Activated T-helper 1 cell treated with anti-CD3 and anti-CD28 coated beads, Interleukin-2, amount 50 U/mL, for 16 hours (primary cell): ENCODE results near the gene SCN8A.
"Not testable (repeated sequence)": the region's sequence is repeated elsewhere in the genome, so short reads cannot be mapped to it uniquely, and the experiment has no call there.

Source experiments
- DNase-seq, 2 donors: peaks; one replicate each; pipeline ENCODE4 v3.0.0-alpha.2; 2020; ENCODE audit warnings: low read depth in 1 of 2, low spot score in 1 of 2

Gene SCN8A

DNA sequence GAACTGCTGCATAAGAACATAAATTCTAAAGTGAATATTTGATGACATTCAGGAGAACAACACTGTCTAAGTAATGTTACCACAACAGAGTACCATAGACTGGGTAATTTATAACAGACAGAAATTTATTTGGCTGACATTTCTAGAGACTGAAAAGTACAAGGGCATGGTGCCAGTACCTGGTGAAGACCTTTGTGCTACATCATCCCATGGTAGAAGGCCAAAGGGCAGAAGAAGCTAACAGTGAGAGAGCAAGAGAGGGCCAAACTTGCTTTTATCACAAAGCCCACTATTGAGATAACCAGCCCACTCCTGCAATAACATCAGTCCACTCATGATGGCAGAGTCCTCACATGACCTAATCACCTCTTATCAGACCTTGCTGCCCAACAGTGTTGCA lies 168.7 kb downstream of the SCN8A start:
- DNase-seq, result no peak

DNA sequence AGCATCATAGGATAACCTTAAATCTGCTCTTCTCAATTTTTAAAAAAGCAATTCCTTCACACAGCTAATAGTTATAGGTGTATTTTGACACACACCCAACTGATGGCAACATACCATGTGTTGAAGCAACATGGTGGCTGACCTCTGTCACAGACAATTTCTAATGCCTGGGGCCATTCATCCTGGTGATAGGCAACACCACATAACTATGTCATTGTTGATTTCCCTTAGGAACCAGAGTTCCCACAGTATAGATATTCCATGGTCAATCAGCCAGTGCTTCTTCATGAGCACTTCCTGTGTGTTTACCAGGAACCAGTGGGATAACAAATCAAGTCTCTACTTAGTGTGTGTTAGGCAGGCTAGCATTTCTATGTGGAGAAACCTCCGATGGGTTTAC lies 169.2 kb downstream of the SCN8A start:
- no peak for DNase-seq

DNA sequence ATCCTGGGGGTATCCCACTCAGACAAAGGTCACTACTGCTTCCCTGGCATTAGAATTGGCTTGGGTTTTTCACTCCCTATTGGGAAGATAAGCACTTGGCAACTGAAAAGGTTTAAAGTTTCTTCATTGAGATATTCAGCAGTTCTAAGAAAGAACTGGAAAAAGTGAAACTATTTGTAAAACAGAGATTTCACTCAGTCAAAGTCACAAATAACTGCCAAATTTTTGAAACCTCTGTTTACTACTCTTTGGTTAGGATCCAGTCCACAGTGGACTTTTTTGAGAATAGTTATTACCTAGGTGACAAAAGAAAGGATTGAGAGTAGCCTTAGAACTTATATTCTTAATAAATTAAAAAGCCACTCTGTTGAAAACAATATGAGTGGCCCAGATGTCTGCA lies 172.7 kb downstream of the SCN8A start:
- no peak for DNase-seq

DNA sequence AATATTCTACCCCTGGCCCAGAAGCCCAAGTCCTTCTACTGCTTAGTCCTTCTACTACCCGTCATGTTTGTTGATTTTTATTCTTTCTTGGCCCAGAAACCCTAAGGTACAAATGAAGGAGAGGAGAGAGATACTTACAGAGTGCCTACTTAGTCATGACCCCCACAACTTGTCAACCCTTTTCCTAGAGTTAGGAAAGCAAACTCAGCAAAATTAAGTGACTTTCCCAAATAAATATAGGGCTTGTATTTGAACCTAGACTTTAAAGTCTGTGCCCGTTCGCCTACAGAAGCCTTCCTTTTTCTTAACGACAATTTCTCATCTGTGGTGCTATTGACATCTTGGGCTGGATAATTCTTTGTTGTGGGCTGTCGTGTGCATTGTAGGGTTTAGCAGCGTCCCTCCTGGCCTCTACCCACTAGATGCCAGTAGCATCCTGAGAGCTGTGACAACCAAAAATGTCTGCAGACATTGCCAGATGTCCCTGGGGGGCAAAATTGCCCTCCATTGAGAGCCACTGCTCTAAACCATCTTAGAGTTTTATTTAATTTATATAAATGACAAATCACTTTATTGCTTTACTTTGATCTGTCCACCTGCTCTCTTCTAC lies 175.1 kb downstream of the SCN8A start:
- no peak for DNase-seq

DNA sequence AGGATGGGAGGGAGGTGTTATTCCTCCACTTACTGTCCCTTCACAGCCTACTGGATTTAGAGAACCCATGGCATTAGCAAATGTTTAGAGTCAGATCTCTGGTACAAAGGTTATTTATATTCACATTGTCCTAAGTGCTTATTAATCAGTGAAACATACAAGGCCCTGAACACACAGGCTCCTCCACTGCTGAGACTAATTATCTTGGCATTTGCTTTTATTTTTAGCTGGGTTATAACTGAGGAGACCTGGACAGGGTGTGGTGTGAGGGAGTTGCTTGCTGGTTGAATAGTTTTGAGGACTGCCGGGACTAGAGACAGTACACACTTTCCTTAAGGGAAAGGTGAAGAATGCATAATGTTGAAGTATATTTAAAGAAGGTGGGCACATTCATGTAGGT lies 180.0 kb downstream of the SCN8A start:
- DNase-seq, result no peak

DNA sequence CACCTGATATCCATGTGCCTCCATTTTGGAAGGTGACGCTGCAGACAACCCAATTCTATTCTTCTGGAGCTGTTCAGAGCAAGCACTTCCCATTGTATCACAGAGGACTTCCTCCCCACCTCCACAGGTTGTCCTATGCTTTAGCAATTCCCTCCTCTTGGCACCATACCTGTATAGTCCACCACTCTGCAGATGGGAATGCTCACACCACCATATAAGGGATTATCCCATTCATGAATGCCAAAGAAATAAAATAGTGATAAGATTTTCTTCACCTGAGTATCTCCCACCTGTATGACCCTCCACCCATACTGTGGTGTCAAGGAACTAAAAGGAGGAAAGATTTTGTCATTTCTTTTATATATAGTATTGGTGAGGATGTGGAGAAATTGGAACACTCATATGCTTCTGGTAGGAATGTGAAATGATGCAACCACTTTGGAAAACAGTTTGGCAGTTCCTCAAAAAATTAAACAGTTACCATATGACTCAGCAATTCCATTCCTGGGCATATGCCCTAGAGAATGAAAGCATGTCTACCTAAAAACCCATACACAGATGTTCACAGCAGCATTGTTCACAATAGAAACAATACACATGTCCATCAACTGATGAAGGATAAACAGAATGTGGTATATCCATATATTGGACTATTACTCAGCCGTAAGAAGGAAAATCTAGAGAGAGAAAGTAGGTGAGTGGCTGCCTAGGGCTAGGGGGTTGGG lies 182.3 kb downstream of the SCN8A start:
- no peak for DNase-seq

DNA sequence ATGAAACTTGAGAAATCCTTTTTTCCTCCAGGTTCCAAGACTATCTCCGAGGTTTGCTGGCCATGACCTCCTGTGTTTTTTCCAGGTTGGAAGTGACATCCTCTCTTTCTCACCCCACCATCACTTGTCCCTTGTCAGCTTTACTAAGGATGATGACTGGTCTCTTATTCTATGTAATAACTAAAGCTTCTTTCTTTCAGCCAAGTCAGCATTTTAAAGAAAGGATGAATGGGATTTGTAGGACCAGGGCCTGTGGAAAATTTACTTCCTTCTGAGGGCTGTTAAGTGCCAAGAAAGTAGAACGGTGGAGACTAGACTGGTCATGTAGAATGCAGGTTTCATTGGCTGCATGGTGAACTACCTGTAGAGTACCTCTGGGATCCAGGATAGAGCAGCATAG lies 183.9 kb downstream of the SCN8A start:
- no peak for DNase-seq

DNA sequence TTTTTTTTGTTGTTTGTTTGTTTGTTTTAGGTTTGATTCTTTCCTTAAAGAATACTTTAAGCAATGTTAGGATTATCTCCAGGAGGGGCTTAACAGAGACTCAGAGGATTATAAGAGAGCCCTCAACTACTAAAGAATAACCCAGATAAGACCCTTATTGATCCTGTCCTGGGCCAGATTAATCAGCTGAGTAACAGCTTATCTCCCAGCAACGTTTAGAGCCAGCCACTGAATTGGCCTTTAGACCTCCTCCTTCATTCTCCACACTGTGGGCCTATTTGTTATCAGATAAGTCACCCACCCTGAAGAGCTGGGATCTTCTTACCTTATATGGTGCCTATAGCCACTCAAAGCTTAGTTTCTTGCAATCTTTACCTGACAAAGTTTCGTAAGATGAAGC lies 186.4 kb downstream of the SCN8A start:
- DNase-seq, result no peak

DNA sequence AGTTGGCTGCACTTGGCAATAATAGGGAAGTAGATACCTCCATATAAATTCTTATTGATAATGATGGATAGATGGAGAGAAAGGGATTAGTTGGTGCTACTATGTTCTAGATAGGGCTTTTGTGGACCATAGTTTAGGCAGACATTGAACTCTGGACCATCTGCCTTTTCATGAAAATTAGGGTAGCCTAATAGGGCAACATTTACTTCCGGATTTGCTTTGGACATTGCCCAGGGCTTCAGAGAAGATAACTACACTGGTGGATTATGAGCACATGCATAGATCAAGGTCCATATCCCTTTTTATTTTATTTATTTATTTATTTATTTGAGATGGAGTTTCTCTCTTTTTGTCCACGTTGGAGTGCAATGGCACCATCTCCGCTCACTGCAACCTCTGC lies 186.9 kb downstream of the SCN8A start:
- no peak for DNase-seq

DNA sequence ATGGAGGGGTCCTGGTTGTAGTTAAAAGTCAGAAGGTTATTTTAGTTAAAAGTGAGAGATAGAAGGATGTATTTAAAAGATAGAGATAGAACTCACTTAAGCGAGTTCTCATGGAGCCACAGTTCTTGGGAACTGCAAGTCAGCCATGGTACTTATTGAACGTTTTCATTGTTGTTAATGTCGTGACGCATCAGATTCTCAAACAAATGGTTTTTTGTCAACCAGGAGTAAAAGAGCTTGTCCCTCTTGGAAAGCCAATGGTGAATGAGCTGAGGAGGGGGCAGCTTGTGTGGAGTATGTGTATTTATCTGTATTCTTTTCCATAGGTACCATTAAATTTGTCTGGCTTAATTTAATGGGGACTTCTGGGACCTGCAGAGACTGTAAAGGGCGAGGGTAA lies 188.8 kb downstream of the SCN8A start:
- no peak for DNase-seq

DNA sequence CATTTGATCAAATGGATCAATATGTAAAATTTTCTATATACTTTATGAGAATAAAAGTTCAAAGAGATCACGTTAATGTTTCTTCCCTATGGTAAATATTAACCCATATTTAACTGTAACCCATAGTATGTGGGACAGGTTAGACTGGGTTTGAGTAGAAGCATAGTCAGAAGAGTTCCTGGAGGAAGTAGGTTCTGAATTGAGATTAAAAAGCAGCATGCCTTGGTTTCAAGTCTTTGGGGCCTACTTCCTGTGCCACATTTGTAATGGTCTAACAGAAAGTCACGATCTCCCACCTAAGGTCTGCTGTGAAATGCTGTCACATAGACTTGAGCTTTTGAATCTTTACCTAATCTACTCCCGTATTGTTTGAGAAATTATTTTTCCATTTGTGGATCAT lies 193.7 kb downstream of the SCN8A start:
- DNase-seq, result no peak

DNA sequence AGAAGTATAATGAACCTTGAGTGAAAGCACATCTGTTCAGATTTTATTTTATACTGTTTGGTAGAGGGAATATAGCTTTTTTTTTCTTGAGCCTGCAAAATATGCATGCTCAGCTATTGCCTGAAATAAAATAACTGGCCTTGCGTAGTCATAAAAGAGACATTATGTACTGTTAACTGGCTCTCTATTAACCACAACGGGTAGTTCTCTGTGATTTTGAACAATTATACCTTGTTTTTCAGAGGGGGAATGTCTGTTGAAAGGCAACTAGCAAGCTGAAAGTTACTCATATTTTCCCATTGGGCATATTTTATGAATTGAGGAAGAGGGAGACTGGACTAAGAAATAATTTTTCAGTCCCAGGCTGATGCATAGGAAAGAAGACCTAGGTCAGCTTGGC lies 194.9 kb downstream of the SCN8A start:
- DNase-seq, result no peak

DNA sequence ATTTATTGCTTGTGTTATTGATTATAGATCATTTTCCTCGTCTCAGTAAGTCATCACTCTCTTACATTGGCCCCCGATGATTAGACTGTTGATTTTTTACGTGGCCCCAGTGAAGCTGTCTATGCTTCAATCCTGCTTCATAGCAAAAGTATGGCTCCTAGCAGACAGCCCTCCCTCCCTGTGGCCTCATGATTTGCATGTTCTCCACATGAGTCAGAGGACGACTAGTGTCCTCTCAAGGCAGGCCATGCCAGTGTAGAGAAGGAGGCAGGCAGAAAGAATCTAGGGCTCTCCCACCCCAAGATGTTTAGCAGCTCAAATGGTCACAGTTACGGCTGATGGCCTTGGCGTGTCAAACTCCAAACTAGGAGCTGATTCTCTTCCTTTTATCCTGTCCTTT lies 197.8 kb downstream of the SCN8A start:
- DNase-seq, result no peak

DNA sequence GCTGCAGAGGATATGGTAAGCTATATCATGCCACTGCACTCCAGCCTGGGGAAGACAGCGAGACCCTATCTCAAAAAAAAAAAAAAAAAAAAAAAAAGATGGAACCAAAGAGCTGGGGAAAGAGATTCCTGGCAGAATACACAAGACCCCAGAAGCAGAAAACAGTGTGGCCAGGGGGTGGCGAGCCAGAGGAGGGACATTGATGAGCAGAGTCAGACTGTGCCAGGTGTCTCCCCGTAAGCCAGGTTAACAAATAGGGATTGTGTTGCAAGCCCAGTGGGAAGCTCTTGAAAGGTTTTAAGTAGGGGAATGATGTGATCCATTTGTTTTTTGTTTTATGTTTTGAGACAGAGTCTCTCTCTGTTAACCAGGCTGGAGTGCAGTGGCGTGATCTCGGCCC lies 201.4 kb downstream of the SCN8A start:
- DNase-seq, result no peak

DNA sequence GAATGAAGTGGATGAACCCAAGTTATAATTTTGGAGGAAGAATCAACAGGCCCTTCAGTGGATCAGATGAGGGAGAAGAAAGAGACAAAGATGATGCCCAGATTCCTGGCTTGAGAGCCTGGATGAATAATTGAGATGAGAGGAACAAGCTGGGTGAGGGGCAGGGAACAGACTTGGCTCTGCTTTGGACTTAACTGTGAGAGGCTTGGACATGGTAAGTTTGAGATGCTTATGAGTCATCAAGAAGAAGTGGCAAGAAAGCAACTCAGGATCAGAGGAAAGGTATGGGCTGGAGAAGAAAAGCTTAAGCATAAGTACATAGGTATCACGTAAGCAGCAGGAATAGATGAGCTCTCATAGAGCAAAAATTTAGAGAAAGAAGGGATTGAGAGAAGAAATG lies 202.2 kb downstream of the SCN8A start:
- no peak for DNase-seq

DNA sequence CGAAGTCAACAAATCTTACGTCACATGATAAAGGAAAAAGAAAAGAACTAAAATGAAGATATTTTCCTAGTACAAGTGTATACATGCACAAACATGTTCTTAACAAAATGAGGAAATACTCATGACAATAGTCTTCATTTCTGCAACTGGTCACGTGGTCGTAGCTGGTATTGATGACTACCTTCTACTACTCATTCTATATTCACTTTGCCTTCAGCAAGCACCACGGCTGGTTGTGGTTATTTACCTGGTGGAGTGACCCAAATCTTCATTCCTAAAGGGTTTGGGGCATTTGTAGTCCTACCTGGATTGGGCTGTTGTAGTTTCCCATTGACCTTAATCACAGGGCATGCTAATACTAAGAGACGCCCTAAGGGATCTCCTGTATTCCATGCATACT lies 206.3 kb downstream of the SCN8A start:
- DNase-seq, result no peak

DNA sequence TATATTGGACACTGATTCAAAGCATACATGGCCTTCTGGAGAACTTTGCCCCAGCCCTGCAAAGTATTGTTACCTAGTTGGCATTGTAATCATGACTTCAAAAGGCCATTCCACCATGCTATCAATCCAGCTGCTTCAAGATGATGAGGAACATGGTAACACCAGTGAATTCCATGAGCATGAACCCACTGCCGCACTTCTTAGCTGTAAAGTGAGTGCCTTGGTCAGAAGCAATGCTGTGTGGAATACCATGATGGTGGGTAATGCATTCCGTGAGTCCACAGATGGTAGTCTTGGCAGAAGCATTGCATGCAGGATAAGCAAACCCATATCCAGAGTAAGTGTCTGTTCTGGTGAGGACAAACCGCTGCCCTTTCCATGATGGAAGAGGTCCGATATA lies 207.0 kb downstream of the SCN8A start:
- not testable (repeated sequence) for DNase-seq

DNA sequence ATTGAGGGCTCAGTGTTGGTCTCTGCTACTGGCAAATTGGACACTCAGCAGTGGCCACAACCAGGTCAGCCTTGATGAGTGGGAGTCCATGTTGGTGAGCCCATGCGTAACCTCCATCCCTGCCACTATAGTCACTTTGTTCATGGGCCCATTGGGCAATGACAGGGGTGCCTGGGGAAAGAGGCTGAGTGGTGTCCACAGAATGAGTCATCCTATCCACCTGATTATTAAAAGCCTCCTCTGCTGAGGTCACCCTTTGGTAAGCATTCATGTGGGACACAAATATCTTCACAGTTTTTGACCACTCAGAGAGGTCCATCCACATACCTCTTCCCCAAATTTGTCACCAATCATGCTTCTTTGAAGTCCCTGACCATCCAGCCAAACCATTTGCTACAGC lies 207.5 kb downstream of the SCN8A start:
- no peak for DNase-seq

DNA sequence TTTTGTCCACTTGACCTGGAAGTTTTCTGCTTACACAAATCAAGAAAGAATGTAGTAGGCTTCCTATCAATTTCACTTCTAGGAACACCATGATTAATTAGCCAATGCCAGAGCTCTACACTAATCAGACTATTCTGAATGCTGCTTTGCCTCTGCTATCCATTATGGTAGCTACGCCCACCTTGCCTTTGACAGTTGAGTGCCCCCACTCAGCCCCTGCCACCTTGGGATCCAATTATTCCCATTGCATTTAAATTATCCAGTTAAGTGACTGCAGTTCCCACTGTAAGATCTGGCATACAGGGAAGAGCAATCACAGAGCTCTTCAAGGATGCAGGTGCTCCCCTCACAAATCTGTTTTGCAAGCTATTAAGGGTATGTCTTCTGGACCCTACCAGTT lies 210.0 kb downstream of the SCN8A start:
- DNase-seq, result no peak

DNA sequence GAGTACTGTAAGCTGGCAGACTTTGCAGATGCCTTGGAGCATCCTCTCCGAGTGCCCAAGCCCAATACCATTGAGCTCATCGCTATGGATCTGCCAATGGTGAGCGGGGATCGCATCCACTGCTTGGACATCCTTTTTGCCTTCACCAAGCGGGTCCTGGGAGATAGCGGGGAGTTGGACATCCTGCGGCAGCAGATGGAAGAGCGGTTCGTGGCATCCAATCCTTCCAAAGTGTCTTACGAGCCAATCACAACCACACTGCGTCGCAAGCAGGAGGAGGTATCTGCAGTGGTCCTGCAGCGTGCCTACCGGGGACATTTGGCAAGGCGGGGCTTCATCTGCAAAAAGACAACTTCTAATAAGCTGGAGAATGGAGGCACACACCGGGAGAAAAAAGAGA lies 215.9 kb downstream of the SCN8A start:
- no peak for DNase-seq

DNA sequence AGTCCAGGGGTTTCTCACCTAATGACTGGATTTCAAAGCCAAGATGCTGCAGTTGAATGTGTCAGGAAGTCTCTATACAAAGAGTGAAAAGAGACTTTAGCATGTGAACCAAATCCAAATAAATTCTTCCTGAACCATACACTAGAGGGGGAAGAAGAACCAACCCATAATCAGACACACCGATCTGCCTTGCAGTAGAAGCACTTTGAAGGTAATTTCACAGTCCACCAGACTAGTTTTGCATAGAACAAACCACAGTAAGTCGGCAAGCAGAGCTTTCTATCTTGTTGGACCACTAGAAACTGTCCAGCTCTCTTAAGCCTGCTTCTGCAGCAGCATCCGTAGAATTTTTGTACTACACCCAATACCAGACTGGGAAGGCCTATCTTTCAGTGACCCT lies 218.2 kb downstream of the SCN8A start:
- no peak for DNase-seq

DNA sequence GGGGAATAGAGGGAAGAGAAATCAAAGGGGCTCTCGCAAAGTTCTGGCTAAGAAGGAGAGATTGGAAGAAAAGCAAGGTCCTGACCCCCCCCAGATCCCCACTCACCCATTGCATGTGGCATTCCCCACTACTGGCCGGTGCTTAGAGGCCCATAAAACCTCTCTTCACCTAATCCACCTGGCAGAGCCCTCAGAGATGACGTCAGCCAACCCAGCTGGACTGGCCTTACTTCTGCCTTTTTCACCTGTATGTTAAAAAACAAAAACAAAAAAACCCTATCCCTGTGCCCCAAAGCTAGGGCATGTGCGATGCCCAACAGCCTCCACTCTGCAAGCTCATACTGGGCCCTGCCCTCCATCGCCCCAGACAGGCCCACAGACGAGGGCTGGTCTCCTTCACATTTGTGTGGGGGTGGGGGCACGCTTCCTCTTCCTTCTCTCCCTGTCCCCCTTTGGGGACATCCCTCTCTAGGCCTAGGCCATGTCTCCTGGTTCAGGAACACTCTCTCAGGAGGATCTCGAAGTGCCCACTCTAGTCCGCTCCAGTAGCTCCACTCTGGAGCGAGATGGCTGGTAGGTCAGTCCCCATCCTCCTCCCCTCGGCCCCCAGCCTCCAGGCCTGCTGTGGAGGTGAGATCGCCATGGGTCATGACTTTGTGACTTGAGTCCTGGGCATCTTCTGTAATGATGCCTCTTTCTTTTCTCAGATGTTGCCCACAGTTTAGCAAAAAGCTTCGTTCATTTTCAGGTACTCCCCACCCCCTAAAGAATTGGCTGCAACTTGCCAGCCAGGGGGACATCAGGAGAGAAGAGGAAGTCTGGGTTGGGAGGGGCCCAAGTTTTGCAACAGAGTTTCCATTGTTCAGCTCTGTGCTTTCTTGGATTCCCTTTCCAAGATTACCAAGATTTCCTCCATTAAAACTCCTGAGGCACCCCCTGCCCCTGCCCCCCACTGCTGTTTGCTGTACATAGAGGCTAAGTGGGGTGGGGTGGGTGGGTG lies 220.5 kb downstream of the SCN8A start:
- DNase-seq, result no peak
